Panc1 (cell line): ENCODE measurements around the gene ARHGAP20. TPM values are rescaled to one million over a fixed set of nuclear protein-coding genes. Genes with fewer than 3 reads are reported as not detected.

Experiments
- ATAC-seq: fragments of 200-7000 bp; cut with Tn5 transposase; 2 replicates; pipeline ENCODE4 v1.9.1; 2020; ENCODE audit warnings: mild to moderate bottlenecking, moderate library complexity
- BruUV-seq: library from RNA; stranded (reverse); fragments of 400-500 nt; replicated peaks from 2 replicates; lab custom pipeline; 2021; lab: Mats Ljungman, UMichigan
- CTCF ChIA-PET: fragments of 300-600 bp; sonication (Branson Sonifier 250); formaldehyde crosslinking; loops from one replicate; lab custom pipeline; 2022; ENCODE audit warnings: antibody characterized with exemption; lab: Charles Lee
- POLR2A ChIA-PET: fragments of 300-600 bp; sonication (Branson Sonifier 250); formaldehyde crosslinking; loops from one replicate; lab custom pipeline; 2022; ENCODE audit warnings: antibody characterized with exemption; lab: Charles Lee
- DNase-seq: peaks from one replicate; pipeline ENCODE4 v3.0.0-alpha.2; 2010; ENCODE audit warnings: low read depth, low spot score
- H3K27ac ChIP-seq: 2 replicates; pipeline ENCODE4 v1.5.1; 2011; ENCODE audit warnings: mild to moderate bottlenecking, low read length, inconsistent platforms
- H3K27me3 ChIP-seq: fragments of 200-500 bp; sonication (Bioruptor generic); 2 replicates; pipeline ENCODE4 v1.6.0; 2014; ENCODE audit warnings: low read length, inconsistent platforms; ENCODE audit not compliant: control insufficient read depth, insufficient read depth
- H3K36me3 ChIP-seq: fragments of 200-500 bp; sonication (Bioruptor generic); 2 replicates; pipeline ENCODE4 v1.5.1; 2014; ENCODE audit warnings: inconsistent platforms, mild to moderate bottlenecking, low read length, moderate library complexity; ENCODE audit not compliant: control insufficient read depth, insufficient read depth
- H3K4me1 ChIP-seq: 2 replicates; pipeline ENCODE4 v1.5.1; 2011; ENCODE audit warnings: inconsistent platforms, mild to moderate bottlenecking, low read length, moderate library complexity; ENCODE audit not compliant: control insufficient read depth, insufficient read depth
- H3K4me3 ChIP-seq, 2 experiments: 2 replicates each; pipeline ENCODE4 v1.5.1; 2011 to 2012; ENCODE audit warnings: low read depth in 2 of 2, low read length in 2 of 2, mild to moderate bottlenecking in 2 of 2, inconsistent platforms in 1 of 2, moderate library complexity in 1 of 2
- H3K9me3 ChIP-seq: fragments of 200-500 bp; sonication (Bioruptor generic); 2 replicates; pipeline ENCODE4 v1.5.1; 2014; ENCODE audit warnings: low read depth, mild to moderate bottlenecking, inconsistent platforms, low read length, moderate library complexity; ENCODE audit not compliant: control insufficient read depth, insufficient read depth
- POLR2AphosphoS5 ChIP-seq: IDR thresholded peaks from 2 replicates; pipeline ENCODE4 v1.6.1; 2012; ENCODE audit warnings: mild to moderate bottlenecking, low read depth, low read length, moderate library complexity
- REST ChIP-seq, 2 experiments: IDR thresholded peaks; 2 replicates each; pipeline ENCODE4 v1.6.1; 2011 to 2012; ENCODE audit warnings: low read depth in 2 of 2, control low read depth in 1 of 2, low read length in 1 of 2, mild to moderate bottlenecking in 1 of 2, moderate library complexity in 1 of 2; ENCODE audit not compliant: insufficient read depth in 1 of 2
- SIN3A ChIP-seq: IDR thresholded peaks from 2 replicates; pipeline ENCODE4 v1.6.1; 2012; ENCODE audit warnings: low read depth, mild to moderate bottlenecking, low read length, moderate library complexity, borderline replicate concordance; ENCODE audit not compliant: insufficient read depth
- TCF7L2 ChIP-seq: IDR thresholded peaks from 2 replicates; pipeline ENCODE4 v1.6.1; 2011; ENCODE audit warnings: mild to moderate bottlenecking, low read depth, low read length, inconsistent platforms
- in situ Hi-C: cut with HindIII; loops from 2 replicates; pipeline ENCODE4 v1.10.0; 2016; ENCODE audit warnings: low sequenced_read_pairs, low pct_unique_long_range_greater_than_20kb
- intact Hi-C: fragments of 100-400 bp; cut with micrococcal nuclease; formaldehyde crosslinking; loops from one replicate; pipeline ENCODE4 v1.10.0; 2022; ENCODE audit not compliant: unreplicated experiment
- total RNA-seq: library from RNA; stranded (reverse); gene quantifications from one replicate; pipeline ENCODE4 v1.2.1, GENCODE V29; 2021; ENCODE audit not compliant: unreplicated experiment
- TF ChIP-seq, protein P1 (sequence below): fragments of 450-650 bp; IDR thresholded peaks from 2 replicates; pipeline ENCODE4 v1.5.1; 2017; ENCODE audit warnings: mild to moderate bottlenecking

ARHGAP20 gene
- total RNA-seq, 1 experiment from 2014 or later = 0.05 TPM

DNA sequence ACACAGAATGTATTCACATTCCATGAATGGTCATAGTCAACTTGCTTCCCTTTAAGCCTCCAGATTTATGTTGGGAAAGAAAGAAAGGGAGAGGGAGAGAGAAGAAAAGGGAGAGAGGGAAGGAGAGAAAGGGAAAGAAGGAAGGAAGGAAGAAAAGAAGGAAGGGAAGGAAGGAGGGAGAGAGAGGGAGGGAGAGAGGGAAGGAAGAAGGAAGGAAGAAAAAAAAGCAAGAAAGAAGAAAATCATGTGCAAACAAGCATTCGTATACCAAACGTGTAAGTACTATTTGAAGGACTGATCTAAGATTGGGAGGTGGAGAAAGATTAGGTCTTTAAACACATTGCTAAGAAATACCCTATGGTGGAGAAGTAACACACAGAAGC, 23.9 kb upstream of the ARHGAP20 start:
- DNase-seq (no peak), ATAC-seq (no peak)
- 0 out of 2 replicates have a peak, but pooled peaks cover 2% of the 10 kb centered on the region for H3K27me3 ChIP-seq
- TF ChIP-seq REST (IDR thresholded peaks at IDR 0.05; ENCODE audit: insufficient read depth in 1 of 2, low read depth in 2 of 2, low read length in 1 of 2) (no peak), SIN3A (no peak), POLR2AphosphoS5 (no peak), TCF7L2 (no peak)
- TF ChIP-seq, protein P1, sequence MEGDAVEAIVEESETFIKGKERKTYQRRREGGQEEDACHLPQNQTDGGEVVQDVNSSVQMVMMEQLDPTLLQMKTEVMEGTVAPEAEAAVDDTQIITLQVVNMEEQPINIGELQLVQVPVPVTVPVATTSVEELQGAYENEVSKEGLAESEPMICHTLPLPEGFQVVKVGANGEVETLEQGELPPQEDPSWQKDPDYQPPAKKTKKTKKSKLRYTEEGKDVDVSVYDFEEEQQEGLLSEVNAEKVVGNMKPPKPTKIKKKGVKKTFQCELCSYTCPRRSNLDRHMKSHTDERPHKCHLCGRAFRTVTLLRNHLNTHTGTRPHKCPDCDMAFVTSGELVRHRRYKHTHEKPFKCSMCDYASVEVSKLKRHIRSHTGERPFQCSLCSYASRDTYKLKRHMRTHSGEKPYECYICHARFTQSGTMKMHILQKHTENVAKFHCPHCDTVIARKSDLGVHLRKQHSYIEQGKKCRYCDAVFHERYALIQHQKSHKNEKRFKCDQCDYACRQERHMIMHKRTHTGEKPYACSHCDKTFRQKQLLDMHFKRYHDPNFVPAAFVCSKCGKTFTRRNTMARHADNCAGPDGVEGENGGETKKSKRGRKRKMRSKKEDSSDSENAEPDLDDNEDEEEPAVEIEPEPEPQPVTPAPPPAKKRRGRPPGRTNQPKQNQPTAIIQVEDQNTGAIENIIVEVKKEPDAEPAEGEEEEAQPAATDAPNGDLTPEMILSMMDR = no peak
- in situ Hi-C loops = no loop called here
- CTCF ChIA-PET = no interaction called here
- H3K4me3 ChIP-seq = no peak overlapping the region
- H3K9me3 ChIP-seq = no peaks in the 10 kb centered on the region
- no peak overlapping the region for H3K27ac ChIP-seq
- POLR2A ChIA-PET = no interaction called here
- no TSS peak for BruUV-seq
- intact Hi-C loops = no loop called here
- no peaks in the 10 kb centered on the region for H3K4me1 ChIP-seq
- H3K36me3 ChIP-seq = no peaks in the 10 kb centered on the region

- Histone ChIP-seq H3K27ac (no peak overlapping the region), H3K36me3 (no peaks in the 10 kb centered on the region), H3K4me3 (no peak overlapping the region), H3K4me1 (no peaks in the 10 kb centered on the region), H3K9me3 (no peaks in the 10 kb centered on the region), H3K27me3 (0 out of 2 replicates have a peak, but pooled peaks cover 2% of the 10 kb centered on the region)
- ChIA-PET POLR2A (no interaction called here), CTCF (no interaction called here)
- BruUV-seq = no TSS peak
- in situ Hi-C loops = no loop called here
- TF ChIP-seq POLR2AphosphoS5 = no peak
- no peak for TF ChIP-seq REST (IDR thresholded peaks at IDR 0.05; ENCODE audit: insufficient read depth in 1 of 2, low read depth in 2 of 2, low read length in 1 of 2)
- no peak for TF ChIP-seq TCF7L2
- TF ChIP-seq, protein P1 = no peak
- TF ChIP-seq SIN3A = no peak
- DNase-seq = no peak
- no peak for ATAC-seq
- intact Hi-C loops = no loop called here
Observed at GRCh38 chr11:110735455-110736170, 23.4 kb upstream of the ARHGAP20 start.
